GM19397 (cell line): ENCODE data around the gene ZNF567.
"Not testable (repeated sequence)": the region's sequence is repeated elsewhere in the genome, so short reads cannot be mapped to it uniquely, and the experiment has no call there.

Experiments used
- ATAC-seq: cut with Tn5 transposase; IDR thresholded peaks from one replicate; pipeline ENCODE4 v1.9.1; 2021; ENCODE audit warnings: mild to moderate bottlenecking, moderate library complexity; ENCODE audit not compliant: unreplicated experiment

ZNF567 gene

GRCh38 chr19:36687214-36688056, at the start of gene ZNF567:
TSS of gene ZNF567 (plus strand) at chr19:36687612. CDS start at chr19:36694868, 7,256 bp downstream.
- ATAC-seq = peak; percentile 92

- ATAC-seq = no peak
These were observed 48.4 kb upstream of the ZNF567 start for GRCh38 chr19:36638862-36639510.

GRCh38 chr19:36646746-36647145, 40.7 kb upstream of the ZNF567 start:
- no peak for ATAC-seq

- no peak for ATAC-seq
These were observed 34.5 kb upstream of the ZNF567 start for GRCh38 chr19:36652958-36653357.

GRCh38 chr19:36665832-36666231, 21.6 kb upstream of the ZNF567 start:
- ATAC-seq = no peak

- ATAC-seq = no peak
These were observed 18.8 kb upstream of the ZNF567 start for GRCh38 chr19:36668646-36669045.

GRCh38 chr19:36672368-36672767, 15.0 kb upstream of the ZNF567 start:
- ATAC-seq = no peak

GRCh38 chr19:36674201-36674600, 13.2 kb upstream of the ZNF567 start:
- no peak for ATAC-seq

GRCh38 chr19:36679455-36679854, 8.0 kb upstream of the ZNF567 start:
- no peak for ATAC-seq

- no peak for ATAC-seq
These were observed 1.6 kb upstream of the ZNF567 start for GRCh38 chr19:36685835-36686234.

- ATAC-seq = no peak
These were observed 823 bp upstream of the ZNF567 start for GRCh38 chr19:36686365-36687213.

GRCh38 chr19:36688058-36688457, 646 bp downstream of the ZNF567 start:
- no peak for ATAC-seq

GRCh38 chr19:36707134-36707533, 19.7 kb downstream of the ZNF567 start:
- no peak for ATAC-seq

GRCh38 chr19:36709423-36709822, 22.0 kb downstream of the ZNF567 start:
- no peak for ATAC-seq

- no peak for ATAC-seq
These were observed 32.5 kb downstream of the ZNF567 start for GRCh38 chr19:36719687-36720556.

GRCh38 chr19:36736166-36736565, 48.8 kb downstream of the ZNF567 start:
- ATAC-seq = not testable (repeated sequence)

- ATAC-seq = no peak
These were observed 58.5 kb downstream of the ZNF567 start for GRCh38 chr19:36745870-36746269.

GRCh38 chr19:36747750-36748149, 60.3 kb downstream of the ZNF567 start:
- ATAC-seq = no peak

- ATAC-seq = no peak
These were observed 61.2 kb downstream of the ZNF567 start for GRCh38 chr19:36748431-36749275.
